ENCODE measurements around the gene LYRM7.
"Not testable (repeated sequence)": the region's sequence is repeated elsewhere in the genome, so short reads cannot be mapped to it uniquely, and the experiment has no call there.

Gene LYRM7

DNA sequence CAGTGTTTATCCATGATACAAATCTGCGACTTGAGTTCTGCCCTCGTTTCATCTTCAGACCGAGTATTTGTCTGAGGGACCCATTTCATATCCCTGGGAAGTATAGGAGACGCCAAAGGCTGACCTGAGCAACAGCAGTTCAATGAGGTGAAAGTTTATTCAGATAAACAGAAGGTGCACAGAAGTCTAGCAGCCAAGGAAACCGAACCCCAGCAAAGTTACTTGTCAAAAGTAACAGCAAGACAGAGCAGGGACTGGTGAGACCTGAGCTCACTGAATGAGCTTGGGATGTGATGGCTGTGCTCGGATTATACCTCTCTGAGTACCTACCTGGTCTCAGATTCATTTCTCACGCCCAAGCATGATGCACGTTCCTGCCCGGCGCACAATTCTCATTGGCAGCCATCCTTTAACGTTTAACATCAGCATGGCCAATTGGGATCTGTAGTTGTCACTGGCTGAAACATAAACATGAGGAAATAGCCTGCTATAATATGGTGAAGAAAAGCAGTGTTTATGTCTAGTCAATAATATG lies 599 bp downstream of the LYRM7 start:
- in situ Hi-C loops (cut with HindIII; ENCODE audit: low sequenced_read_pairs): no loop called here
- DNase-seq (ENCODE audit: low read depth, low spot score): no peak
- H3K4me3 ChIP-seq (ENCODE audit: low read depth, low read length): peak overlapping the region; percentile 83
- TF ChIP-seq CTCF (IDR thresholded peaks at IDR 0.05; ENCODE audit: low read depth, low read length): no peak

GRCh38 chr5:131180407-131180806 lies 9.7 kb downstream of the LYRM7 start:
- DNase-seq (ENCODE audit: low read depth, low spot score): no peak
- TF ChIP-seq CTCF (IDR thresholded peaks at IDR 0.05; ENCODE audit: low read depth, low read length): no peak
- in situ Hi-C loops (cut with HindIII; ENCODE audit: low sequenced_read_pairs): no loop called here
- no peak overlapping the region for H3K4me3 ChIP-seq (ENCODE audit: low read depth, low read length)

DNA sequence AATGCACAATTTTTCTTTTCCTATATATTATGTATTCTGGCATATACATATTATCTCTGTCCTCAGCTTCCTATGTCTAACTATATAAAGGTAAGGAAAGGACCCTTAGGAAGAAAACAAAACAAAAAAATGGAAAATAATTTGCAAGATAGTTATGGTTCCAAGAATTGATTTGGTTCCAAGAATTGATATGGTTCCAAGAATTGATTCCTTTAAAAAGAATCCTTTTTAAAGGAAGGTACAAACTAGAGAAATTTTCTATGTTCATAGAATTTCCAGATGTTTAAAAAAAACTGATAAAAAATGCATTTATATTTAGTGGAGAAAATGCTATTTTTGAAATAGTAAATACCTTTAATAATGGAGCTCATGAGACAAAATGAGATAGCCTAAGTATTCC lies 12.1 kb downstream of the LYRM7 start:
- H3K4me3 ChIP-seq (ENCODE audit: low read depth, low read length): no peak overlapping the region
- DNase-seq (ENCODE audit: low read depth, low spot score): no peak
- no peak for TF ChIP-seq CTCF (IDR thresholded peaks at IDR 0.05; ENCODE audit: low read depth, low read length)
- in situ Hi-C loops (cut with HindIII; ENCODE audit: low sequenced_read_pairs): no loop called here

GRCh38 chr5:131185523-131186104 lies 14.9 kb downstream of the LYRM7 start:
- H3K4me3 ChIP-seq (ENCODE audit: low read depth, low read length): no peak overlapping the region
- in situ Hi-C loops (cut with HindIII; ENCODE audit: low sequenced_read_pairs): no loop called here
- DNase-seq (ENCODE audit: low read depth, low spot score): no peak
- no peak for TF ChIP-seq CTCF (IDR thresholded peaks at IDR 0.05; ENCODE audit: low read depth, low read length)

GRCh38 chr5:131186561-131187256 lies 16.0 kb downstream of the LYRM7 start:
- no peak overlapping the region for H3K4me3 ChIP-seq (ENCODE audit: low read depth, low read length)
- in situ Hi-C loops (cut with HindIII; ENCODE audit: low sequenced_read_pairs): no loop called here
- TF ChIP-seq CTCF (IDR thresholded peaks at IDR 0.05; ENCODE audit: low read depth, low read length): no peak
- DNase-seq (ENCODE audit: low read depth, low spot score): peak; percentile 11

DNA sequence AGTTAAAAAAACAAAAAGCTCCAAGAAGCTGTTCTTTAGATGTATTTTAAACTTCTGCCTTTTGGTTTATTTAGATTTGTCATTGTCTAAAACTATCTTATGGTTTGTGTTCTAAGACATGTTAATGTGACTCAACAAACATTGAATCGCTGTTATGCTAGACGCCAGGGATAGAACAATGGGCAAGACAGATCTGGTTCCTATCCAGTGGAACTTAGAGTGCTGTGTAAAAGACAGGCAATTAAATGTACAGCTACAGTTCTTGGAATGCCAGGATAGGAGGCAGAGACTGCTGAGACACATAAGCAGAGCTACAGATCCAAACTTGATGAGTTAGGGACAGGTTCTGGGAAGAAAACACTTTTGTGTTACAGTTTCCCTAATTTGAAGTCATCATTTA lies 22.4 kb downstream of the LYRM7 start:
- DNase-seq (ENCODE audit: low read depth, low spot score): peak; percentile 24

GRCh38 chr5:131193897-131194296 lies 23.2 kb downstream of the LYRM7 start:
- H3K4me3 ChIP-seq (ENCODE audit: low read depth, low read length); in situ Hi-C loops (cut with HindIII; ENCODE audit: low sequenced_read_pairs): not testable (repeated sequence)

More for the DNA sequence above, 22.4 kb downstream of the LYRM7 start:
- H3K4me3 ChIP-seq (ENCODE audit: low read depth, low read length): no peak overlapping the region
- TF ChIP-seq CTCF (IDR thresholded peaks at IDR 0.05; ENCODE audit: low read depth, low read length): no peak
- in situ Hi-C loops (cut with HindIII; ENCODE audit: low sequenced_read_pairs): no loop called here

More at GRCh38 chr5:131193897-131194296, 23.2 kb downstream of the LYRM7 start:
- not testable (repeated sequence) for DNase-seq (ENCODE audit: low read depth, low spot score)
